T1000 (cell line): ENCODE results near the gene ABCB6.

Experiments
- DNase-seq: peaks from one replicate; lab custom pipeline; 2025; ENCODE audit warnings: mixed read lengths; lab: John Stamatoyannopoulos, UW

Gene ABCB6

GRCh38 chr2:219168932-219169331, 49.8 kb downstream of the ABCB6 start:
- DNase-seq: no peak

GRCh38 chr2:219168526-219168925, 50.2 kb downstream of the ABCB6 start:
- no peak for DNase-seq

GRCh38 chr2:219167997-219168396, 50.8 kb downstream of the ABCB6 start:
- DNase-seq: no peak

- no peak for DNase-seq
Observed at GRCh38 chr2:219165058-219165911, 53.5 kb downstream of the ABCB6 start.

- DNase-seq: no peak
Observed at GRCh38 chr2:219163156-219163555, 55.6 kb downstream of the ABCB6 start.

- DNase-seq: no peak
Observed at GRCh38 chr2:219161097-219161496, 57.7 kb downstream of the ABCB6 start.

GRCh38 chr2:219160186-219161017, 58.4 kb downstream of the ABCB6 start, which contains the start of gene NHEJ1:
TSS of gene NHEJ1 (minus strand) at chr2:219160815. CDS start at chr2:219158362, 2,453 bp downstream.
- peak; percentile 95 for DNase-seq
